HCT116 (cell line): Measurements from ENCODE around the gene ESRRG. TPM values are rescaled to one million over a fixed set of nuclear protein-coding genes. Genes with fewer than 3 reads are reported as not detected.

ENCODE experiments used
- ATAC-seq: fragments of 200-7000 bp; cut with Tn5 transposase; 2 replicates; pipeline ENCODE4 v1.9.1; 2020; ENCODE audit warnings: mild to moderate bottlenecking, moderate library complexity
- BruUV-seq: library from RNA; stranded (reverse); fragments of 400-500 nt; replicated peaks from 2 replicates; lab custom pipeline; 2021; lab: Mats Ljungman, UMichigan
- CTCF ChIA-PET: fragments of 300-600 bp; sonication (Branson Sonifier 250); formaldehyde crosslinking; loops from one replicate; lab custom pipeline; 2021; ENCODE audit warnings: antibody characterized with exemption; lab: Charles Lee
- POLR2A ChIA-PET: fragments of 300-600, 350-600 bp; sonication (Branson Sonifier 250); formaldehyde crosslinking; loops from one replicate; lab custom pipeline; 2021; ENCODE audit warnings: antibody characterized with exemption; lab: Charles Lee
- RAD21 ChIA-PET, 2 experiments: fragments of 300-600 bp; sonication (Branson Sonifier 250); formaldehyde crosslinking; loops; one replicate each; lab custom pipeline; 2023; ENCODE audit warnings: low total read pairs in 2 of 2; ENCODE audit not compliant: uncharacterized antibody in 2 of 2, unreplicated experiment in 2 of 2, low non-redundant PET in 1 of 2; lab: Charles Lee
- DNase-seq: peaks from one replicate; pipeline ENCODE4 v3.0.0-alpha.2; 2010; ENCODE audit warnings: low read depth, low spot score
- H2AFZ ChIP-seq: fragments of 200-600 bp; shearing (Covaris generic), sonication (generic); 2 replicates; pipeline ENCODE4 v1.6.1; 2017; ENCODE audit warnings: low read depth, mixed run types, mixed read lengths, antibody characterized with exemption, low read length; ENCODE audit not compliant: poor library complexity, severe bottlenecking
- H3K27ac ChIP-seq: 2 replicates; pipeline ENCODE4 v1.5.1; 2012; ENCODE audit warnings: low read depth, low read length
- H3K27me3 ChIP-seq: fragments of 200-600 bp; sonication (generic); 2 replicates; pipeline ENCODE4 v1.6.1; 2016; ENCODE audit warnings: mixed run types, low read length, mixed read lengths; ENCODE audit not compliant: insufficient read depth
- H3K36me3 ChIP-seq, 2 experiments: fragments of 200-500 bp in 1 of 2; fragments of 200-600 bp in 1 of 2; sonication (Bioruptor generic) in 1 of 2; sonication (generic) in 1 of 2; 2 replicates each; pipeline versions ENCODE4 v1.5.1 to v1.6.1; 2014 to 2016; ENCODE audit warnings: low read length in 2 of 2, inconsistent platforms in 1 of 2, mixed read lengths in 1 of 2, mixed run types in 1 of 2; ENCODE audit not compliant: insufficient read depth in 2 of 2, control insufficient read depth in 1 of 2
- H3K4me1 ChIP-seq, 2 experiments: fragments of 200-600 bp in 1 of 2; sonication (generic) in 1 of 2; 2 replicates each; pipeline versions ENCODE4 v1.5.1 to v1.6.1; 2012 to 2017; ENCODE audit warnings: low read length in 2 of 2, inconsistent platforms in 1 of 2, mild to moderate bottlenecking in 1 of 2, mixed read lengths in 1 of 2, mixed run types in 1 of 2, moderate library complexity in 1 of 2; ENCODE audit not compliant: insufficient read depth in 2 of 2, control insufficient read depth in 1 of 2
- H3K4me2 ChIP-seq: fragments of 200-600 bp; sonication (generic); 2 replicates; pipeline ENCODE4 v1.6.1; 2017; ENCODE audit warnings: mixed run types, low read length, mixed read lengths
- H3K4me3 ChIP-seq, 2 experiments: fragments of 200-600 bp in 1 of 2; sonication (generic) in 1 of 2; replicated peaks in 1 of 2; 2 replicates each; pipeline ENCODE4 v1.5.1; 2011 to 2016; ENCODE audit warnings: low read length in 2 of 2, control low read depth in 1 of 2, low read depth in 1 of 2, mild to moderate bottlenecking in 1 of 2, mixed read lengths in 1 of 2, mixed run types in 1 of 2
- H3K79me2 ChIP-seq: fragments of 200-600 bp; sonication (generic); 2 replicates; pipeline ENCODE4 v1.6.1; 2017; ENCODE audit warnings: mild to moderate bottlenecking, mixed run types, low read length, moderate library complexity, mixed read lengths; ENCODE audit not compliant: insufficient read depth
- H3K9ac ChIP-seq: fragments of 200-600 bp; sonication (generic); 2 replicates; pipeline ENCODE4 v1.6.1; 2016; ENCODE audit warnings: low read length, mixed read lengths
- H3K9me2 ChIP-seq: fragments of 200-600 bp; sonication (generic), shearing (Covaris generic); 2 replicates; pipeline ENCODE4 v1.6.1; 2017; ENCODE audit warnings: mixed run types, mild to moderate bottlenecking, moderate library complexity; ENCODE audit not compliant: insufficient read depth
- H3K9me3 ChIP-seq, 2 experiments: fragments of 200-500 bp in 1 of 2; fragments of 200-600 bp in 1 of 2; sonication (Bioruptor generic) in 1 of 2; sonication (generic) in 1 of 2; 2 replicates each; pipeline ENCODE4 v1.6.1; 2014 to 2017; ENCODE audit warnings: low read length in 2 of 2, mixed read lengths in 2 of 2, inconsistent platforms in 1 of 2, low read depth in 1 of 2, mild to moderate bottlenecking in 1 of 2, mixed run types in 1 of 2, moderate library complexity in 1 of 2; ENCODE audit not compliant: control insufficient read depth in 1 of 2, insufficient read depth in 1 of 2
- H4K20me1 ChIP-seq: fragments of 200-600 bp; sonication (generic), shearing (Covaris generic); 2 replicates; pipeline ENCODE4 v1.6.1; 2017; ENCODE audit warnings: mixed run types, mild to moderate bottlenecking, moderate library complexity; ENCODE audit not compliant: insufficient read depth
- CBX3 ChIP-seq: IDR thresholded peaks from 2 replicates; pipeline ENCODE4 v1.6.1; 2012; ENCODE audit warnings: low read depth
- CEBPB ChIP-seq: IDR thresholded peaks from 2 replicates; pipeline ENCODE4 v1.6.1; 2012; ENCODE audit warnings: low read depth
- EGR1 ChIP-seq: IDR thresholded peaks from 2 replicates; pipeline ENCODE4 v1.6.1; 2012; ENCODE audit warnings: low read depth
- ELF1 ChIP-seq: IDR thresholded peaks from 2 replicates; pipeline ENCODE4 v1.6.1; 2012; ENCODE audit warnings: low read depth, borderline replicate concordance
- EZH2 ChIP-seq: fragments of 200-600 bp; sonication (generic); IDR thresholded peaks from 2 replicates; pipeline ENCODE4 v1.6.1; 2017; ENCODE audit warnings: antibody characterized with exemption, mixed run types
- EZH2phosphoT487 ChIP-seq: fragments of 200-600 bp; IDR thresholded peaks from 2 replicates; pipeline ENCODE4 v1.6.1; 2018; ENCODE audit warnings: antibody characterized with exemption, borderline replicate concordance
- FOSL1 ChIP-seq: IDR thresholded peaks from 2 replicates; pipeline ENCODE4 v1.6.1; 2012; ENCODE audit warnings: low read depth
- JUND ChIP-seq: IDR thresholded peaks from 2 replicates; pipeline ENCODE4 v1.6.1; 2012
- POLR2A ChIP-seq: IDR thresholded peaks from 2 replicates; pipeline ENCODE4 v1.7.0; 2011; ENCODE audit warnings: borderline replicate concordance; ENCODE audit not compliant: insufficient read depth, insufficient read length; ENCODE audit errors: extremely low read depth
- POLR2AphosphoS5 ChIP-seq: IDR thresholded peaks from 2 replicates; pipeline ENCODE4 v1.6.1; 2011; ENCODE audit warnings: mild to moderate bottlenecking, low read depth, low read length, moderate library complexity
- RAD21 ChIP-seq: IDR thresholded peaks from 2 replicates; pipeline ENCODE4 v1.6.1; 2012; ENCODE audit warnings: low read depth, mild to moderate bottlenecking
- SIN3A ChIP-seq: IDR thresholded peaks from 2 replicates; pipeline ENCODE4 v1.6.1; 2012; ENCODE audit warnings: low read depth
- SP1 ChIP-seq: IDR thresholded peaks from 2 replicates; pipeline ENCODE4 v1.6.1; 2012; ENCODE audit warnings: low read depth
- SRF ChIP-seq: IDR thresholded peaks from 2 replicates; pipeline ENCODE4 v1.6.1; 2012; ENCODE audit warnings: low read depth
- ZNF274 ChIP-seq: fragments of 200-500 bp; sonication (Bioruptor generic); IDR thresholded peaks from 2 replicates; pipeline ENCODE4 v1.6.1; 2014; ENCODE audit warnings: mild to moderate bottlenecking, low read depth, low read length, inconsistent platforms
- intact Hi-C: fragments of 100-400 bp; cut with micrococcal nuclease; formaldehyde crosslinking; loops from 2 replicates; pipeline ENCODE4 v1.10.0; 2022
- total RNA-seq: library from RNA; stranded (reverse); gene quantifications from one replicate; pipeline ENCODE4 v1.2.1, GENCODE V29; 2021; ENCODE audit not compliant: unreplicated experiment
- TF ChIP-seq, protein P1 (sequence below): IDR thresholded peaks from 2 replicates; pipeline ENCODE4 v1.6.1; 2012
- TF ChIP-seq, protein P2 (sequence below): IDR thresholded peaks from 2 replicates; pipeline ENCODE4 v1.6.1; 2011; ENCODE audit warnings: mild to moderate bottlenecking, low read length, moderate library complexity; ENCODE audit not compliant: insufficient replicate concordance; ENCODE audit errors: extremely low read depth
- TF ChIP-seq, protein P3 (sequence below): IDR thresholded peaks from 2 replicates; pipeline ENCODE4 v1.6.1; 2012; ENCODE audit warnings: low read depth
- TF ChIP-seq, protein P4 (sequence below): IDR thresholded peaks from 2 replicates; pipeline ENCODE4 v1.6.1; 2012

The ESRRG gene
- total RNA-seq, 1 experiment from 2014 or later = not detected

DNA sequence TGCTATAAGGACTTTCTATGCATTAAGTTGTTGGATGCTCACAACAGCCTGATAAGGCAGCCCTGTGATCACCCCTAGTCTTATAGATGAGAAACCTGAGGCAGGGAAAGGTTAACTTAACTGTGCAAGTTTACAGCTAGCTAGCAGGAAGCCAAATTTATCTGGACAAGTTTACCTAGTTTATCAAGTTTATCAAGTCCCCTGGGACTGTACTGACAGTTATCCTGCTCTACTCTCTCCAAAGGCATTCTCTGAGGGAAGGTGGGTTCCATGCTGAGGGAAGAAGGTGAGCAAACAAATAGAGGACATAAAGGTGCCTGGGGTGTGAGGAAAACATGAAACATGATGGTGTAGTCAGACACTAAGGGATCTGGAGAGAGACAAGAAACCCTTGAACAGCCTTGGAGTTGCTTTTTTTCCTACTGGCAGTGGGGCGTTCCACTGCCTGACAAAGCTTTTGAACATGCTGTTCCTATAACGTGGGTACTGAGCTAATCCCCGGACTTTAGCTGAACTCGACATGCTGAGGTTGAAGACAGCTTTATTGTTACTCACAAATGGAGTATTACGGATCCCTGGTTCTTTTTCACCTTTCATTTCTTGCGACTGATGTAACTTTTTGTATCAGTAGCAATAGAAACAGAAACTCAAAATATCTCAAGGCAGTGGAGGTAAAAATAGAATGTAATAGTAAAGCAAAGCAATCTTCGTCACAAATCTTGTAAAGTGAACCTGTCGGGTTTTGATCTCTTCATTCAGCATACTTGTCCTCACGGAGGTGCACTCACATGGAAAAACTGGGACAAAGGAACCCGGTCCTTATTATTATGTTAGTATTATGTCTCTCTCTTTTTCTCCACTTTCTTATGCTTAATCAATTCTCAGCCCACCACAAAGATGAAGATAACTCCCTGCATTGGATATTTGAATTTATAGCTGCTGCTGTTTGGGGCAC is 42.4 kb upstream of the ESRRG start:
- no TSS peak for BruUV-seq
- Histone ChIP-seq H3K9ac (no peak overlapping the region), H3K9me2 (no peaks in the 10 kb centered on the region), H3K4me1 (no peaks in the 10 kb centered on the region), H2AFZ (no peak overlapping the region), H3K79me2 (no peaks in the 10 kb centered on the region), H3K36me3 (no peaks in the 10 kb centered on the region), H3K27ac (no peak overlapping the region), H4K20me1 (no peaks in the 10 kb centered on the region), H3K4me3 (no peak overlapping the region), H3K4me2 (no peak overlapping the region), H3K27me3 (no peaks in the 10 kb centered on the region), H3K9me3 (no peaks in the 10 kb centered on the region; a peak in 1 of 4 replicates)
- RAD21 ChIA-PET = no interaction called here
- intact Hi-C loops = no loop called here
- POLR2A ChIA-PET = no interaction called here
- TF ChIP-seq, protein P1, sequence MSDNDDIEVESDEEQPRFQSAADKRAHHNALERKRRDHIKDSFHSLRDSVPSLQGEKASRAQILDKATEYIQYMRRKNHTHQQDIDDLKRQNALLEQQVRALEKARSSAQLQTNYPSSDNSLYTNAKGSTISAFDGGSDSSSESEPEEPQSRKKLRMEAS = no peak
- TF ChIP-seq, protein P2, sequence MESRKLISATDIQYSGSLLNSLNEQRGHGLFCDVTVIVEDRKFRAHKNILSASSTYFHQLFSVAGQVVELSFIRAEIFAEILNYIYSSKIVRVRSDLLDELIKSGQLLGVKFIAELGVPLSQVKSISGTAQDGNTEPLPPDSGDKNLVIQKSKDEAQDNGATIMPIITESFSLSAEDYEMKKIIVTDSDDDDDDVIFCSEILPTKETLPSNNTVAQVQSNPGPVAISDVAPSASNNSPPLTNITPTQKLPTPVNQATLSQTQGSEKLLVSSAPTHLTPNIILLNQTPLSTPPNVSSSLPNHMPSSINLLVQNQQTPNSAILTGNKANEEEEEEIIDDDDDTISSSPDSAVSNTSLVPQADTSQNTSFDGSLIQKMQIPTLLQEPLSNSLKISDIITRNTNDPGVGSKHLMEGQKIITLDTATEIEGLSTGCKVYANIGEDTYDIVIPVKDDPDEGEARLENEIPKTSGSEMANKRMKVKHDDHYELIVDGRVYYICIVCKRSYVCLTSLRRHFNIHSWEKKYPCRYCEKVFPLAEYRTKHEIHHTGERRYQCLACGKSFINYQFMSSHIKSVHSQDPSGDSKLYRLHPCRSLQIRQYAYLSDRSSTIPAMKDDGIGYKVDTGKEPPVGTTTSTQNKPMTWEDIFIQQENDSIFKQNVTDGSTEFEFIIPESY = no peak
- TF ChIP-seq ZNF274 (no peak), ELF1 (no peak), POLR2A (no peak), SRF (no peak), RAD21 (no peak), CBX3 (no peak), CEBPB (no peak), EZH2 (no peak), SIN3A (no peak), POLR2AphosphoS5 (no peak), JUND (no peak), EGR1 (no peak), SP1 (no peak), FOSL1 (no peak), EZH2phosphoT487 (no peak)
- TF ChIP-seq, protein P3, sequence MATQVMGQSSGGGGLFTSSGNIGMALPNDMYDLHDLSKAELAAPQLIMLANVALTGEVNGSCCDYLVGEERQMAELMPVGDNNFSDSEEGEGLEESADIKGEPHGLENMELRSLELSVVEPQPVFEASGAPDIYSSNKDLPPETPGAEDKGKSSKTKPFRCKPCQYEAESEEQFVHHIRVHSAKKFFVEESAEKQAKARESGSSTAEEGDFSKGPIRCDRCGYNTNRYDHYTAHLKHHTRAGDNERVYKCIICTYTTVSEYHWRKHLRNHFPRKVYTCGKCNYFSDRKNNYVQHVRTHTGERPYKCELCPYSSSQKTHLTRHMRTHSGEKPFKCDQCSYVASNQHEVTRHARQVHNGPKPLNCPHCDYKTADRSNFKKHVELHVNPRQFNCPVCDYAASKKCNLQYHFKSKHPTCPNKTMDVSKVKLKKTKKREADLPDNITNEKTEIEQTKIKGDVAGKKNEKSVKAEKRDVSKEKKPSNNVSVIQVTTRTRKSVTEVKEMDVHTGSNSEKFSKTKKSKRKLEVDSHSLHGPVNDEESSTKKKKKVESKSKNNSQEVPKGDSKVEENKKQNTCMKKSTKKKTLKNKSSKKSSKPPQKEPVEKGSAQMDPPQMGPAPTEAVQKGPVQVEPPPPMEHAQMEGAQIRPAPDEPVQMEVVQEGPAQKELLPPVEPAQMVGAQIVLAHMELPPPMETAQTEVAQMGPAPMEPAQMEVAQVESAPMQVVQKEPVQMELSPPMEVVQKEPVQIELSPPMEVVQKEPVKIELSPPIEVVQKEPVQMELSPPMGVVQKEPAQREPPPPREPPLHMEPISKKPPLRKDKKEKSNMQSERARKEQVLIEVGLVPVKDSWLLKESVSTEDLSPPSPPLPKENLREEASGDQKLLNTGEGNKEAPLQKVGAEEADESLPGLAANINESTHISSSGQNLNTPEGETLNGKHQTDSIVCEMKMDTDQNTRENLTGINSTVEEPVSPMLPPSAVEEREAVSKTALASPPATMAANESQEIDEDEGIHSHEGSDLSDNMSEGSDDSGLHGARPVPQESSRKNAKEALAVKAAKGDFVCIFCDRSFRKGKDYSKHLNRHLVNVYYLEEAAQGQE = no peak
- TF ChIP-seq, protein P4, sequence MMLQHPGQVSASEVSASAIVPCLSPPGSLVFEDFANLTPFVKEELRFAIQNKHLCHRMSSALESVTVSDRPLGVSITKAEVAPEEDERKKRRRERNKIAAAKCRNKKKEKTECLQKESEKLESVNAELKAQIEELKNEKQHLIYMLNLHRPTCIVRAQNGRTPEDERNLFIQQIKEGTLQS = no peak
- ATAC-seq (no peak), DNase-seq (no peak)
- CTCF ChIA-PET = no interaction called here
